ENCODE measurements around the gene TMEM215. TPM values are rescaled to one million over a fixed set of nuclear protein-coding genes. Genes with fewer than 3 reads are reported as not detected.

The TMEM215 gene, protein sequence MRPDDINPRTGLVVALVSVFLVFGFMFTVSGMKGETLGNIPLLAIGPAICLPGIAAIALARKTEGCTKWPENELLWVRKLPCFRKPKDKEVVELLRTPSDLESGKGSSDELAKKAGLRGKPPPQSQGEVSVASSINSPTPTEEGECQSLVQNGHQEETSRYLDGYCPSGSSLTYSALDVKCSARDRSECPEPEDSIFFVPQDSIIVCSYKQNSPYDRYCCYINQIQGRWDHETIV
- total RNA-seq (0.66 TPM), polyA plus RNA-seq (ENCODE audit: insufficient read depth in 1 of 8, insufficient read length in 8 of 8, low replicate concordance in 1 of 8) (1 to 10 TPM in 2 of 8 donors, under 1 TPM in 6; 0.43 to 1.6 (median 0.89) TPM)
- long read RNA-seq, donor 1, partial matches to known transcripts, result 0 of 1 reads
- long read RNA-seq, donor 1, other reads (novel, unspliced or antisense), result 0 of 1 reads
- long read RNA-seq, donor 2, result 0 reads
- long read RNA-seq, donor 3, result 0 reads
- long read RNA-seq, donor 4, result 0 reads
- long read RNA-seq, donor 5, result 0 reads
- long read RNA-seq, donor 6, partial matches to known transcripts, result 0 of 1 reads
- long read RNA-seq, donor 6, other reads (novel, unspliced or antisense), result 0 of 1 reads
- long read RNA-seq, donor 7, result 0 reads
- long read RNA-seq, donor 8, result 0 reads
- long read RNA-seq, donor 9, partial matches to known transcripts, result 0 of 1 reads
- long read RNA-seq, donor 9, other reads (novel, unspliced or antisense), result 0 of 1 reads
- long read RNA-seq, donor 10, partial matches to known transcripts, result 0 of 1 reads
- long read RNA-seq, donor 10, other reads (novel, unspliced or antisense), result 0 of 1 reads
- long read RNA-seq, donor 11, partial matches to known transcripts, result 0 of 1 reads
- long read RNA-seq, donor 11, other reads (novel, unspliced or antisense), result 0 of 1 reads

DNA sequence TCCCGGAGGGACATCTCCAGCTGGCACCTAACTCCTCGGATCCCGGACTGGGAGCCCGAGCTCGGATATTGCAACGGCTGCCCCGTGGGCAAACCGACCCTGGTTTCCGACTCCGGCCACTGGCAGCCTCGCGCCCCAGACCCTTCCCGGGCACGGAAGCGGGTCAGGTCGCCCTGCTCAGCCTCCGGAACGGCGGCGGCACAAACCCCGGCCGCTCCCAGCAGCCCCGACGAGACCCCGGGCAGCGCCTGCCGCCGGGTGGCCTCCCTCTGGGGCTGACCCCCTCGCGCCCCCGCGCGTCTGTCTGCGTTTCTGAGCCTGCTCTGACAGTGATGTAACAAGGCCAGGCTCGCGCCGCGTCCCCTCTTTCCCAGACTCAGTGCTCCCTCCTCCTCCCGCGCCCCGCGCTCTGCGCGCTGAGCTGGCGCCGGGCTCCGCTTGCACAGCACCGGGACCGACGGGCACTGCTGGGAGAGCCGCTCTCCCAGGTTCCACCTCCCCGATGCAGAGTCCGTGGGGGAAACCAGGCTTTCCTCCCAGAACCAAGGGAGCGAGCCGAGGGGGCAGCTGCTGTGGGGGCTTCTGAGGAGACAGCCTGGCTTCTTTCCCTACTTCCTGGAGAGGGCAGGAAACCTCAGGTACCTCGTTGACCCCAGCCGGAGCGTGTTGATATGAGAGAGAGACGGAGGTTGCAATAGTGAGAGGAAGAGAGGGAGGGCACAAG is at the start of gene TMEM215:
Gene TMEM215, plus strand, starts transcription at position 373 of the 724 bp plus-strand sequence. CDS start 644 bp downstream, outside the sequence.
- DNase-seq, result peak; percentile 59
- Histone ChIP-seq H3K4me1 (ENCODE audit: control insufficient read depth, insufficient read depth, low read length) (peaks cover 5% of the 10 kb centered on the region), H3K27ac (ENCODE audit: low read length) (no peak within 1 kb of the TSS), H3K27me3 (ENCODE audit: control insufficient read depth, insufficient read depth, low read length) (peaks cover 33% of the 10 kb centered on the region), H3K4me3 (ENCODE audit: low read length) (peak within 1 kb of the TSS; percentile 33), H3K9me3 (replicated peaks; ENCODE audit: control insufficient read depth, low read depth, low read length) (no peaks in the 10 kb centered on the region), H3K36me3 (ENCODE audit: control insufficient read depth, insufficient read depth, low read length) (no peaks in the 10 kb centered on the region)
- under 1% methylated on average over 49 of the region's 59 CpGs for WGBS (ENCODE audit: insufficient coverage)

DNA sequence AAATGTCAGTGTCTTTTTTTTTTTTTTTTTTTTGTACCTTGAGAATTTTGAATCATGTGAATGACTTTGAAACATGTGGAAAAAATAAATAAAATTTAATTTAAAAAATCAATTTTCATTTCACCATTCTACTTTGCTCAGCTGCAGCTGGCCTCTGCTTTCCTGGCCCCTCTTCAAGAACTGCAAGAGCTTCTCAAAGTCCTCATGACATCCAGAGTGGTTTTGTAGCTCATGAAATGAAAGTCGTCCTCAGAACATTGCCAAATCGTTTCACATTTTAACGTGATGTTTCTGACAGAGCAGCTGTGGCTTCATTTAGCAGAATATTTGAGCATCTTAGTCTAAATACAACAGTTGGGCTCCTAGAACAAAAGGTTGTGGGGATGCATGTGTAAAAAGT is 47.9 kb upstream of the TMEM215 start:
- 34% methylated on average over 2 of the region's 3 CpGs for WGBS (ENCODE audit: insufficient coverage)
- DNase-seq, result peak; percentile 91
- no peaks in the 10 kb centered on the region for H3K9me3 ChIP-seq (replicated peaks; ENCODE audit: control insufficient read depth, low read depth, low read length)
- no peaks in the 10 kb centered on the region for H3K4me1 ChIP-seq (ENCODE audit: control insufficient read depth, insufficient read depth, low read length)
- H3K27ac ChIP-seq (ENCODE audit: low read length), result no peak overlapping the region
- no peak overlapping the region for H3K4me3 ChIP-seq (ENCODE audit: low read length)
- H3K27me3 ChIP-seq (ENCODE audit: control insufficient read depth, insufficient read depth, low read length), result no peaks in the 10 kb centered on the region
- no peaks in the 10 kb centered on the region for H3K36me3 ChIP-seq (ENCODE audit: control insufficient read depth, insufficient read depth, low read length)

DNA sequence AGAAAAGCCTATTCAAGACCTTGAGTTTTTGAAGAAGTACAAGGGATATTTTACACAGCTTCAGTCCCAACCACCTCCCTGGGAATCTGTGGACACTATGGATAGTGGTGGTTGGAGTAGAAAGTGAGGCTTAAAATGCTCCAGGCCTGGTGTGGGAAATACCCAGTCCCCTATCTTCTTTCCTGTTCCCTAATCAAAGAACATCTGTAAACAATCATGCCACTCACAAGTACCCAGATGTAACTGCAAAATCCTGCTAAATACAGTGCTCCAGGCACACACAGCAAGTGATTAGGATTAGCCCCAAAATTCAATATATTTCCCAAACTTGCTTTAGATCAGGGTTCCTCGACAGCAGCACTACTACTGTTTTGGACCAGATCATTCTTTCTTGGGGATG is 46.0 kb upstream of the TMEM215 start:
- Histone ChIP-seq H3K27ac (ENCODE audit: low read length) (no peak overlapping the region), H3K4me1 (ENCODE audit: control insufficient read depth, insufficient read depth, low read length) (no peaks in the 10 kb centered on the region), H3K36me3 (ENCODE audit: control insufficient read depth, insufficient read depth, low read length) (no peaks in the 10 kb centered on the region), H3K9me3 (replicated peaks; ENCODE audit: control insufficient read depth, low read depth, low read length) (no peaks in the 10 kb centered on the region), H3K4me3 (ENCODE audit: low read length) (no peak overlapping the region), H3K27me3 (ENCODE audit: control insufficient read depth, insufficient read depth, low read length) (no peaks in the 10 kb centered on the region)
- 86% methylated on average over 1 of the region's 1 CpG for WGBS (ENCODE audit: insufficient coverage)
- no peak for DNase-seq

DNA sequence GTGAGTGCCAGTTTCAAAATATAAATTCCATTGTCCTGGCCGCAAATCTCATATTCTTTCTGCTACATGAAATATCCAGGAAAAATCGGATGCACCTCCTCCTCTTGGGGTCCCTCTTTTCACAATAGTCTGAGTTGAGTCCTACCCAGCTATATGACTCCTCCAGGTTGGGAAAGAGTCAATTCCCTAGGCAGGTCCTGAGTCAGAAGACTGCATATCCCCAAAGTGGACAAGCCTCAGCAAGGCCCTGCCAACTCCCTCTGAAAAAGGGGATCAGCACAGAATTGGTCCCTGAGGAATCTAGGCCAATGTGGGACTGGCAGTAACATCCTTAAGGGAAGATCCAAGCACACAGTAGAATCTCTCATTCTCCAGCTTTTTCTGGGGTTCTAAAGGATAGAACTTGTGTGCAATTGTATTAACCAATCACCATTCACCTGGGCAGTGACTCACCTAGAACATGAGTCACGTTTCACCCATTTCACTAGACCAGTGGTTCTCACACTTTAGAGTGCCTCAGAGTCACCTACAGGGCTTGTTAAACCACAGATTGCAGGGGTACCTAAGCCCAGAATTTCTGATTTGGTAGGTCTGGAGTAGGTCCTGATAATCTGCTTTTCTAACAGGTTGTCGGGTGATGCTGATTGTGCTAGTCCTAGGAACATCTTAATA is 44.7 kb upstream of the TMEM215 start:
- no peaks in the 10 kb centered on the region for H3K36me3 ChIP-seq (ENCODE audit: control insufficient read depth, insufficient read depth, low read length)
- no peaks in the 10 kb centered on the region for H3K9me3 ChIP-seq (replicated peaks; ENCODE audit: control insufficient read depth, low read depth, low read length)
- H3K27me3 ChIP-seq (ENCODE audit: control insufficient read depth, insufficient read depth, low read length), result no peaks in the 10 kb centered on the region
- no peak overlapping the region for H3K4me3 ChIP-seq (ENCODE audit: low read length)
- H3K27ac ChIP-seq (ENCODE audit: low read length), result no peak overlapping the region
- WGBS (ENCODE audit: insufficient coverage), result 94% methylated on average over 2 of the region's 4 CpGs
- H3K4me1 ChIP-seq (ENCODE audit: control insufficient read depth, insufficient read depth, low read length), result no peaks in the 10 kb centered on the region
- no peak for DNase-seq

DNA sequence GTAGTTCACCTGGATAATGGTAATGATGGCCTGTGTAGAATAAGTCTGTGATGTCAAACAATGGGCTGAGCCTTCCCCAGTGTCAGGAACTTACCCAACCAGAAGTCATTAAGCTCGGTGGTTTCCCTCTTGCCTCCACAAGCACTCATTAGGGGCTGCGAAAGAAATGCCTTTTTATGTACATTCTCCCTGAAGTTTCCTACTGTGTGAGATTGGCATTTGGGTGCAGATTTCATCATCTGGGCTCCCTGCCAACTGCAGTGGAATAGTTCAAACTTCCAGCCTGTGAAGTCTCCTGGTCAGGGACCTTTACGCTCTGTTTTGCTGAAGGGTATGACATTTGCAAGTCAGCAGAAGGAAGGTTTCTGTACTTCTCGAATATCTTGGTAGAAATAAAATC is 41.6 kb upstream of the TMEM215 start:
- no peak for DNase-seq
- no CpG with 5 or more reads among the region's 4 CpGs for WGBS (ENCODE audit: insufficient coverage)
- no peak overlapping the region for H3K27ac ChIP-seq (ENCODE audit: low read length)

DNA sequence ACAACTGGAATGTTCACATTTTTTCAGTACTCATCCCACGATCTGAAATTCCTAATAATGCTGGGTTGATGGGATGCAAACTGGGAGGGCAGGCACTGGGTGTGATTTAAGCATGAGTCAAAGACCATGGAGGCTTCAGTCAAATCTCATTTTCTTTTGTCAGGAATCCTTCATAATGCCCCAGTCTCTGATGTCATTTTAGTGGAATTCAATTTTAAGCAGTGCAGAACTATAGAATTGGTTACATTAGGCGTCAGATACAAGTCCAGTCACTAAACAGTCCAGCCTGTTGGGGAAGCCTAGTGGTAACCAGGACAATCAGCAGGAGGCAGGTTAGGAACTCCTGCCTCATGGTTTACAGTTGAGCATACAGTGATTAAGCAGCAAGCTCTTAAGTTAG is 41.0 kb upstream of the TMEM215 start:
- DNase-seq, result no peak
- Histone ChIP-seq H3K27me3 (ENCODE audit: control insufficient read depth, insufficient read depth, low read length) (no peaks in the 10 kb centered on the region), H3K4me3 (ENCODE audit: low read length) (no peak overlapping the region), H3K4me1 (ENCODE audit: control insufficient read depth, insufficient read depth, low read length) (no peaks in the 10 kb centered on the region), H3K36me3 (ENCODE audit: control insufficient read depth, insufficient read depth, low read length) (no peaks in the 10 kb centered on the region), H3K9me3 (replicated peaks; ENCODE audit: control insufficient read depth, low read depth, low read length) (no peaks in the 10 kb centered on the region), H3K27ac (ENCODE audit: low read length) (no peak overlapping the region)
- 80% methylated on average over 2 of the region's 2 CpGs for WGBS (ENCODE audit: insufficient coverage)

More for the DNA sequence above, 41.6 kb upstream of the TMEM215 start:
- H3K9me3 ChIP-seq (replicated peaks; ENCODE audit: control insufficient read depth, low read depth, low read length), result no peaks in the 10 kb centered on the region
- no peaks in the 10 kb centered on the region for H3K36me3 ChIP-seq (ENCODE audit: control insufficient read depth, insufficient read depth, low read length)
- no peaks in the 10 kb centered on the region for H3K4me1 ChIP-seq (ENCODE audit: control insufficient read depth, insufficient read depth, low read length)
- H3K27me3 ChIP-seq (ENCODE audit: control insufficient read depth, insufficient read depth, low read length), result no peaks in the 10 kb centered on the region
- H3K4me3 ChIP-seq (ENCODE audit: low read length), result no peak overlapping the region

DNA sequence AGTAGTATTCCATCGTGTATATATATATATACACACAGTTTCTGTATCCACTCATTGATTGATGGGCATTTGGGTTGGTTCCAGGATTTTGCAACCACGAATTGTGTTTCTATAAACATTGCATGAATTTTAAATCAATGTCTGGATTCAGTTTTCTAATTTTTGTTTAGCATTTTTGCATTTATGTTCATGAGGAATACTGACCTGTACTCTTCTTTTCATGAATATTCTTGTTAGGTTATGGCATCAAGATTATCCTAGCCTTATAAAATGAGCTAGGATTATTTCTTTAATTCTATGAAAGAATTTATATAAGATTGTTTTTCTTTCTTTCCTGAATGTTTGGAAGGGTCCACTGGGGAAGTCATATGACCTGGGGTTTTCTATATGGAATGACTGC is 35.3 kb upstream of the TMEM215 start:
- no CpG with 5 or more reads among the region's 2 CpGs for WGBS (ENCODE audit: insufficient coverage)
- Histone ChIP-seq H3K4me3 (ENCODE audit: low read length) (no peak overlapping the region), H3K36me3 (ENCODE audit: control insufficient read depth, insufficient read depth, low read length) (no peaks in the 10 kb centered on the region), H3K9me3 (replicated peaks; ENCODE audit: control insufficient read depth, low read depth, low read length) (no peaks in the 10 kb centered on the region), H3K27ac (ENCODE audit: low read length) (no peak overlapping the region), H3K4me1 (ENCODE audit: control insufficient read depth, insufficient read depth, low read length) (no peaks in the 10 kb centered on the region), H3K27me3 (ENCODE audit: control insufficient read depth, insufficient read depth, low read length) (no peaks in the 10 kb centered on the region)
- no peak for DNase-seq

DNA sequence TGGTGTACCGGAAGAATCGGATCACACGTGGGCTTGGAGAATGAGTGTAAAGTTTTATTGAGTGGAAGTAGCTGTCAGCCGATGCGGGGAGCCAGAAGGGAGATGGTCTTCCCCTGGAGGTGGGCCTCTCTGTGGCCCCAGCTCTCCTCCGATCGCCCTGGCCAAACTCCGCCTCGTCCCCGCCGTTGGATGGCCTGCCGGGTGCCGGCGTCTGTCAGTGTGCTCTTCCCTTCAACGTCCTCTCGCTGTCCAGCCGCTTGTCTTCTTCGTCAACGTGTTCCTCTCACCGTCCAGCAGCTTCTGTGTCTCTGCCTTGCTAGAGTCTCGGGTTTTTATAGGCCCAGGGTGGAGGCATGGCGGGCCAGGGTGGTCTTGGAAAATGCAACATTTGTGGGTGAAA is 27.6 kb upstream of the TMEM215 start:
- H3K27me3 ChIP-seq (ENCODE audit: control insufficient read depth, insufficient read depth, low read length), result no peaks in the 10 kb centered on the region
- H3K27ac ChIP-seq (ENCODE audit: low read length), result no peak overlapping the region
- H3K4me1 ChIP-seq (ENCODE audit: control insufficient read depth, insufficient read depth, low read length), result no peaks in the 10 kb centered on the region
- DNase-seq, result no peak
- no peaks in the 10 kb centered on the region for H3K9me3 ChIP-seq (replicated peaks; ENCODE audit: control insufficient read depth, low read depth, low read length)
- no peaks in the 10 kb centered on the region for H3K36me3 ChIP-seq (ENCODE audit: control insufficient read depth, insufficient read depth, low read length)
- WGBS (ENCODE audit: insufficient coverage), result 87% methylated on average over 20 of the region's 22 CpGs
- H3K4me3 ChIP-seq (ENCODE audit: low read length), result no peak overlapping the region

DNA sequence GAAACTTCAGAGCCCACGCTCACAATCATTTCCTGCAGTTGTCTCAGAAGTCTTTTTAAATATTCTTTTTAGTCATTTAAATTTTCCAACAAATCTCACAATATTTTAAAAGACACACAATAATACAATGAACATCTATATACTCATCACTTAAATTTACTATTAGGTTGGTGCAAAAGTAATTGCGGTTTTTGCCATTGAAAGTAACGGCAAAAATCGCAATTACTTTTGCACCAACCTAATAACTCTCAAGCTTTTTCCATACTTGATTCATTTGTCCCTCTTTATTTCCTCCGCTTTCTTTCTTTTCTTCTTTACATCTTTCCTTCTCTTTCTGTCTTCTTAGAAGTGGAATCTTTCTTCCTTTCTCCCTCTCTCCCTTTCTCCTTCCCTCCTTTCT is 19.2 kb upstream of the TMEM215 start:
- no peak overlapping the region for H3K27ac ChIP-seq (ENCODE audit: low read length)
- WGBS (ENCODE audit: insufficient coverage), result 81% methylated on average over 4 of the region's 5 CpGs

More for the DNA sequence above, 19.2 kb upstream of the TMEM215 start:
- DNase-seq, result no peak
- no peaks in the 10 kb centered on the region for H3K27me3 ChIP-seq (ENCODE audit: control insufficient read depth, insufficient read depth, low read length)
- no peaks in the 10 kb centered on the region for H3K36me3 ChIP-seq (ENCODE audit: control insufficient read depth, insufficient read depth, low read length)
- no peaks in the 10 kb centered on the region for H3K9me3 ChIP-seq (replicated peaks; ENCODE audit: control insufficient read depth, low read depth, low read length)
- no peak overlapping the region for H3K4me3 ChIP-seq (ENCODE audit: low read length)
- no peaks in the 10 kb centered on the region for H3K4me1 ChIP-seq (ENCODE audit: control insufficient read depth, insufficient read depth, low read length)
